ENCODE results near the gene FCGBP.
A peak's percentile ranks its signal among the peaks of the same experiment; 100 is the strongest.
"Not testable (repeated sequence)": the region's sequence is repeated elsewhere in the genome, so short reads cannot be mapped to it uniquely, and the experiment has no call there.

Gene FCGBP

DNA sequence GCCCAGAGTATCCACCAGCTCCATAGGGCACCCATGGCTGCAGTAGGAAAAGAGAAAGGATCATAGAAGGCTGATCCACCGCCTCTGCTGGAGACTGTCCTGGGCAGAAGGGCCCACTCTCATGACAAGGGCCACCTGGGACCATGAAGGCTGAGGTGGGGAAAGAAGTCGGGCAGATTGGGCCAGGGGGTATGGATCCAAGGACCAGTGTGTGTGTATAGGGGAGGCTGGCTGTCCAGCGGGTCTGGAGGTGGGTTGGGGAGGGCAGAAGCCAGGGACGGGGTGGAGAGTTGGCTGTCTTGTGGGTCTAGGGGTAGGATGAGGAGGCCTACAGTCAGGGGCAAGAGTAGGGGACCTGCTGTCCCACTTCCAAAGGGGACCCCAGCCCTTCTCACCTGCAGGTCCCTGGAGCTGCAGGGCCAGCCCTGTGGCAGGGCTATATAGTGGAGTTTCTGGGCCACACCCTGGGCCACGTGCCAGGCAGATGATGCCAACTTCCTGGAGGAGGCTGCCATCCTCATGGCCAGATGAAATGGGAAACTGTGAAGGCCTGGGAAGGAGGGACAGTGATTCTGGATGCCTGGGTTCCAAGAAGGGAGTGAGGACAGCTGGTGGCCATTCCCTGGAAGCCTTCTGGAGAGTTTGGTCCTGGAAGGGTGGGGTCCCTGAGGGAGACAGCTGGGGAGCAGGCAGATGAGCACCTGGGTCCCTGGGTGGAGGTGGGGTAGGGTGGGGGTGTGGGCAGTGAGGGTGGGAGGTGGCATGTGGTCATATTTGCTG lies at the start of gene FCGBP:
FCGBP (minus strand) TSS at position 51 of the 780 bp plus-strand sequence.
- no peak for DNase-seq

DNA sequence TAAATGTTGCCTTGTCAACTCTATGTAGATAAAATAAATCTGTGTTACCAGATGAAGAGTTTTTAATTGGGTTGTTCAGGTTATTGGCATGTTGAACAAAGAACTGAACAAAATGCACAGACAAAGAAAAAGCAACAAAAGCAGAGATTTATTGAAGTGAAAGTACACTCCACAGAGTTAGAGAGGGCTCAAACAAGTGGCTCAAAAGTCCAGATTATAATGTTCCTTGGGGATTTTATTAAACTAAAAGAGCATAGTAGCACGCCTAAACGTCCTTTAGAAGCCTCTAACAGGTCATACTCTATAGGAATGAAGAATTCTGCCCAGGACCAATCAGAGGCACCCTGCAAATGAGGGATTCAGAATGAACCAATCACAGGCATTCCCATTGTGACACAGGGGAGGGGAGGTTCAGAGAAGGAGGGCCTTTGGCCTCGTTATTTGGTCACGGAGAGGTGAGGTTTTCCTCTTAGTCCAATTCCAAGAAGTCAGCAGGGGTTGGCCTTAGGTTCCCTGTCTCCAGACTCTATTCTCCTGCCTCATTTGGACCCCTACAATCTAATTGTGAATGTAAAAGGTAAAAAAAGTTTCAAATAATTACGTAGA lies 49.4 kb upstream of the FCGBP start:
- no peak for DNase-seq

DNA sequence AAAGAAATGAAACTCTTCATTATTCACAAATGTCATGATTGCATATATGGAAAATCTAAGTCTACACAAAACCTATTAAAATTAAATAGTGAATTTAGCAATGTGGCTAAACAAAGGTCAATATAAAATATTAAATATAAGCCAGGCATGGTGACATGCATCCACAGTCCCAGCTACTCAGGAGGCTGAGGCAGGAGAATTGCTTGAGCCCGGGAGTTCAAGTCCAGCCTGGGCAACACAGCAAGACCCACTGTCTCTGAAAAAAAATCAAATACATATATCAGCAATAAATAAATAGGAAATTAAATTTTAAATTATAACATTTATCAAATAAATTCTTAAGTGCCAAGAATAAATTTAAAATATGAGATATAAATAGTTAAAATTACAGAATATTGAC lies 48.4 kb upstream of the FCGBP start:
- DNase-seq = no peak

DNA sequence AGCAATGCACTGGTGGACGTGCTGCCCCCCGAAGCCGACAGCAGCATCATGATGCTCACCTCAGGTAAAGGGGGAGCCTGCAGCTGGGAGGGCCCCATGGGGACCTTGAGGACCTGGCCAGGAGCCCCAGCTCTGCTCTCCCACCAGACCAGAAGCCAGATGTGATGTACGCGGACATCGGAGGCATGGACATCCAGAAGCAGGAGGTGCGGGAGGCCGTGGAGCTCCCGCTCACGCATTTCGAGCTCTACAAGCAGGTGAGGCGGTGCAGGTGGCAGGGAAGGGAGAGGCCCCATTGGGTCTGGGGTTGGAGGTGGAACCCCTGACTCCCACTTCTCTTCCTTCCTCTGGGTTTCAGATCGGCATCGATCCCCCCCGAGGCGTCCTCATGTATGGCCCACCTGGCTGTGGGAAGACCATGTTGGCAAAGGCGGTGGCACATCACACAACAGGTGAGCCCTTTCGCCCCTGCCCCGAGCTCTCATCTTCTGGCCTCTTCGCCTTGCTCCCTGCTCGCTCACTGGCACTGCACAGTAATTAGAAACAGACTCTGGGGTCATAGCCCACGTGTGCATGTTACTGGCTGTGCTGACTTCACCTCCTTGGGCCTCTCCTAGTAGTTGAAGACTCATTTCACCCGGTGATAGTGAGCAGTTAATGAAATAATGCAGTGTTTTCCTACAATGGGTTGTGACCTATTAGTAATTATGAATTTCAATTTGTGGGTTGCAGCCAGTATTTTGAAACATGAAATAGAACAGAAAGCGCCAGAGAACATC lies 40.1 kb upstream of the FCGBP start:
- DNase-seq = no peak

DNA sequence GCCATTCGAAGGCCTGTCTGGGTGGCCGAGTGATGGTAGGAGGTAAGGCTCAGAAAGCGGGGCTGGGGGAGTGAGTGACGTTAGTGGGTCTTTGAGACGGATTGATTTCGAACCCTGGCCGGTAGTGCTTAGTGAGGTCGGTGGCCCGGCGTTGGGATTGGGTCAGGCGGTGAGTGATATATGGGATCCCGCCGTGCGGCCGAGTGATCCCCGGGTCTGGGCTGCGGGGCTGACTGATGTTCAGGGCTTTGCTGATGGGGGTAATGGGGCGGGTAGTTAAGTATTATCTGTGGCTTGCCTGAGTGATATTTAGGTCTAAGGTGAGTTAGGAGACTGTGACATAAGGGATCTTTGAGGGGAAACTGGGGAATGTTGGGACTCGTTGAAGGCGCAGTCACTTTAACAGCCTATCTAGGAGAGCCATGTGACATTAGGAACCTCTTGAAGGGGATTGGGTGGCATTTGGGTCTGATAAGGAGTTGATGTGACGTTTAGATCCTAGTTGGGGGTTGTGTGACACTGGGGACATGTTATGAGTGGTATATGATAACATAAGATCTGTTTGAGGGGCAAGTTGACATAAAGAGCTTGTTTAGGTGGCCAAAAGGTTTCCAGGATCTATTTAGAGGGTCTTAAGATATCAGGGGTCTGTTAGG lies 37.1 kb upstream of the FCGBP start:
- DNase-seq = no peak

DNA sequence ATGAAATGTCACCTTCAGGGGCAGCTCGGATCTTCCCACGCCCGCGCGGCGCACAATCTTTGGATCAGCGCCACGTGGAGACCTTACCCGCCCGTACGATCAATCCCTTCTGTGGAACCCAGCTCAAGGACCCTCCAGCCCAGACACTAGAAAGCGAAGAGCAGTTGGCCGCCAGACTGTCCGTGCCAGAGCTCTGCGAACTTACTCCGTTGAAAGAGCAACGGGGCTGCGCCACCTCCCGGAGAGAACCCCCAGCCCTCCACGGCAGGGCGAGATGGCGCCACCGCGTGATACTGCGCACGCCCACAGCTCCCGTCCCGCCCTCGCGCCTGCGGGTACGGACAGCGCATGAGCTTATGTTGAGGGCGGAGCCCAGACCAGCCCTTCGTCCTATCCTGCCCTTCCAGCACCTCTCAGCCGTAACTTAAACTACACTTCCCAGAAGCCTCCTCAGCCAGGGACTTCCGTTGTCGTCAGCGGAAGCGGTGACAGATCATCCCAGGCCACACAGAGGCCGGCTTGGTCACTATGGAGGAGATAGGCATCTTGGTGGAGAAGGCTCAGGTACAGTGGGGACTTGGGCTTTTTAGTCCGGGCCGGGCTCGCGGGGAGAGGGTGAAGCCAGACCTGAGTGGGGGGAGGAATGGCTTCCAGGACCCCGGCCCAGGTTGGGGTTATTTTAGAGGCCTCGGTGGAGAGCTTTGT lies 36.4 kb upstream of the FCGBP start, which contains the start of gene PSMC4:
PSMC4 (plus strand) TSS at position 491 of the 705 bp plus-strand sequence; CDS start at position 529, 38 bp downstream.
- DNase-seq = peak; percentile 96

DNA sequence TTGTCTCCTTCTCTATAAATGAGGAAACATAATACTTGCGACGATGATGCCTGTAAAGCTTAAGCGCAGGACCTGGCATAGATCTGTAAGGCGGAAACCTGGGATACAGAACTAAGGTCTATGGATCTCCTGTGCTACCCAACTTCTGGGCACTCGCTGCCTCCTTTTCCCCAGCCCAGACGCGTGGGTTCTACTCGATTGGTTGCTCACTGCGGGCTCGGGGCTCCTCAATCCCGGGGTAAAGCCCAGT lies 35.9 kb upstream of the FCGBP start:
- peak; percentile 36 for DNase-seq

DNA sequence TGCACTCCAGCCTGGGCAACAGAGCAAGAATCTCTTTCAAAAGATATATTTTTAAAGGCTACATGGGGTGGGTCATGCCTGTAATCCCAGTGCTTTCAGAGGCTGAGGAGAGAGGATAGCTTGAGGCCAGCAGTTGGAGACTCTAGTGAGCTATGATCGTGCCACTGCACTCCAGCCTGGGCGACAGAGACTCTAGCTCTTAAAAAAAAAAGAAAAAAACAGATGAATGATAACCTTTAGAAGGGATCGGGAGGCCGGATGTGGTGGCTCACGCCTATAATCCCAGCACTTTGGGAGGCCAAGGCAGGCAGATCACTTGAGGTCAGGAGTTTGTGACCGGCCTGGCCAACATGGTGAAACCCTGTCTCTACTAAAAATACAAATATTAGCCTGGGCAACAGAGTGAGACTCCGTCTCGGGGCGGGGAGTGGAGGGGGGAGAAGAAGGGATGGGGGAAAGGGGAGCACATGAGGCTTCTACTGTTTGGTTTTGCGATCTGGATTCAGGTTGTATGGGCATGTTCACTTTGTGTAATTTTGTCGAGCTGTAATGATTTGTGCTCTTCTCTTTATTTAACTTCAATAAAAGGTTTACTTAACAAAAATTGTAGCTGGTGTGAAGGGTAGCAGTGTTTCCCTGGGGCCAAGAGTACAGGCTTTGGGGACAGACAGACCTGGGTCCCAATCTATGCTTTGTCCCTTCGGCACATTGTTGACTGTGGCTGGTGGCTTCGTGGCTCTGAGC lies 35.4 kb upstream of the FCGBP start:
- DNase-seq = no peak

DNA sequence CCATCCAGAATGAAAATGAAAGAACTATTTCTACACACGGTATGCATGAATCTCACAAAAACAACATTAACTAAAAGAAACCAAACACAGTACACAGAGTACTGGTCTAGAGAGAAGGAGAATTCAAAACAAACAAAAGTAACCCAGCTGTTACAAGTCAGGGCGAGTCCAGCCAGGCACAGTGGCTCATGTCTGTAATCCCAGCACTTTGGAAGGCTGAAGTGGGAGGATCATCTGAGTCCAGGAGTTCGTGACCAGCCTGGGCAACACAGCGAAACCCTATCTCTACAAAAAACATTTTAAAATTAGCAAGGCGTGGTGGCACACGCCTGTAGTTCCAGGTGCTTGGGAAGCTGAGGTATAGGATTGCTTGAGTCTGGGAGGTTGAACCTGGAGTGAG lies 34.8 kb upstream of the FCGBP start:
- DNase-seq = no peak

DNA sequence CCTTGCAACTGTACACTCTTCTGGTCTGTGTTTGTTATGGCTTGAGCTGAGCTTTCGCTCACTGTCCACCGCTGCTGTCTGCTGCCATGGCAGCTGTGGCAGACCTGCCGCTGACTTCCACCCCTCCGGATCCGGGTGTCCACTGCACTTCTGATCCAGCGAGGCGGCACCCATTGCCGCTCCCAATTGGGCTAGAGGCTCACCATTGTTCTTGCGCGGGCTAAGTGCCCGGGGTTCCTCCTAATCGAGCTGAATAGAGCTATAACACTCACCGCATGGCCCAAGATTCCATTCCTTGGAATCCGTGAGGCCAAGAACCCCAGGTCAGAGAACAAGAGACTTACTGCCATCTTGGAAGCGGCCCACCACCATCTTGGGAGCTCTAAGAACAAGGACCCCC lies 34.4 kb upstream of the FCGBP start:
- no peak for DNase-seq

DNA sequence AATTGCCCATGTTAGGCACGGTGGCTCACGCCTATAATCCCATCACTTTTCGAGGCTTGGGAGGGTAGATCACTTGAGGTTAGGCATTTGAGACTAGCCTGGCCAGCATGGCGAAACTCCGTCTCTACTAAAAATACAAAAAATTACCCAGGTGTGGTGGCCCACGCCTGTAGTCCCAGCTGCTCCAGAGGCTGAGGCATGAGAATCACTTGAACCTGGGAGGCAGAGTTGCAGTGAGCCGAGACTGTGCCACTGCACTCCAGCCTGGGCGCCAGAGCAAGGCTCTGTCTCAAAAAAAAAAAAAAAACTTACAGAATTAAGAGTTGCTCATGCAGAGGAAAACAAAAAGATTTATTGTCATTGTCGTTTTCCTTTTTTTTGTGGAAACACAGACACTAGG lies 33.1 kb upstream of the FCGBP start:
- no peak for DNase-seq

DNA sequence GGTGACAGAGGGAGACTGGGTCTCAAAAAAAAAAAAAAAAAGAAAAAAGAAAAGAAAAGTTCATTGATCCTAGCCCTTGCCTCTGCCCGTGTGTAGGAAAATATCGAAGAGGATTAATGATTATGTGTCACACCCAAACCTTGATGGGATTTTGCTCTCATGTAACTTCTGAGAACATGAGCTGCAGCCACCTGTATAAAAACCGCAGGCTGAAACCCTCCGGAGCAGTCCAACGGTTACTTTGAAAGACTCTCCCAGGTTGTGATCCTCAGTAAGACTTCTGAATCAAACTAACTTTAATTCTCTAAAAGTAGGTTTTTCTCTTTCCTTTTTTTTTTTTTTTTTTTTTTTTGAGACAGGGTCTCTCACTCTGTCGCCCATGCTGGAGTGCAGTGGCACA lies 32.2 kb upstream of the FCGBP start:
- no peak for DNase-seq

DNA sequence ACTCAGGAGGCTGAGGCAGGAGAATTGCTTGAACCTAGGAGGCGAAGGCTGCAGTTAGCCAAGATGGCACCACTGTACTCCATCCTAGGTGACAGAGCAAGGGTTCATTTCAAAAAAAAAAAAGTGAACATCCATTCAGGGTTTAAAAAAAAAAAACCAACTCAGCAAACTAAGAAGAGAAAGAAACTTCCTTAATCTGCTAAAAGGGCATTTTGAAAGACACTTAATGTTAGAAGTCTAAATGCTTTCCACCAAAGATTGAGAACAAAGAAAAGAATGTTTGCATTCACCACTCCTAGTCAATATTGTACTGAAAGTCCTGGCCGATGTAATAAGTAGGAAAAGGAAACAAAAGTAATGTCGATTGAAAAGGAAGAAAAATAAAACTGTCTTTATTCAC lies 29.5 kb upstream of the FCGBP start:
- DNase-seq = no peak

DNA sequence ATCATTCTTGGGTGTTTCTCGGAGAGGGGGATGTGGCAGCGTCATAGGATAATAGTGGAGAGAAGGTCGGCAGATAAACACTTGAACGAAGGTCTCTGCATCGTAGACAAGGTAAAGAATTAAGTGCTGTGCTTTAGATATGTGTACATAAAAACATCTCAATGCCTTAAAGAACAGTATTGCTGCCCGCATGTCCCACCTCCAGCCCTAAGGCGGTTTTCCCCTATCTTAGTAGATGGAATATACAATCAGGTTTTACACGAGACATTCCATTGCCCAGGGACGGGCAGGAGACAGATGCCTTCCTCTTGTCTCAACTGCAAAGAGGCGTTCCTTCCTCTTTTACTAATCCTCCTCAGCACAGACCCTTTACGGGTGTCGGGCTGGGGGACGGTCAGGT lies 25.0 kb upstream of the FCGBP start:
- not testable (repeated sequence) for DNase-seq

DNA sequence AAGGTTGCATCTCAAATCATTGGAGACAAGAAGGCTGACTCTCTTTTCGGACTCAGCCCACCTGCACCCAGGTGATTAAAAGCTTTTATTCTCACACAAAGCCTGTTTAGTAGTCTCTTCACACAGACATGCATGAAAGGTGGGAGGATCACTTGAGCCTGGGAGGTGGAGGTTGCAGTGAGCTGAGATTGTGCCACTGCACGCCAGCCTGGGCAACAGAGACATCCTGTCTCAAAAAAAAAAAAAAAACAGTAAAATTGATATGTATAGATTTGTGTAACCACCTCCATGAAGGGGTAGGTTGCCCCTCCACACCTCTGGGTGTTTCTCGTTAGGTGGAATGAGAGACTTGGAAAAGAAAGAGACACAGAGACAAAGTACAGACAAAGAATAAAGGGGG lies 24.5 kb upstream of the FCGBP start:
- DNase-seq = not testable (repeated sequence)

DNA sequence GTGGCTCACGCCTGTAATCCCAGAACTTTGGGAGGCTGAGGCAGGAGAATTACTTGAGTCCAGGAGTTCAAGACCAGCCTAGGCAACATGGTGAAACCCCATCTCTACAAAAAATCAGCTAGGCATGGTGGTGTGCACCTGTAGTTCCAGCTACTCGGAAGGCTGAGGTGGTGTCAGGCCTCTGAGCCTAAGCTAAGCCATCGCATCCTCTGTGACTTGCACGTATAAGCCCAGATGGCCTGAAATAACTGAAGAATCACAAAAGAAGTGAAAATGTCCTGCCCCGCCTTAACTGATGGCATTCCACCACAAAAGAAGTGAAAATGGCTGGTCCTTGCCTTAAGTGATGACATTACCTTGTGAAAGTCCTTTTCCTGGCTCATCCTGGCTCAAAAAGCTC lies 23.5 kb upstream of the FCGBP start:
- not testable (repeated sequence) for DNase-seq

DNA sequence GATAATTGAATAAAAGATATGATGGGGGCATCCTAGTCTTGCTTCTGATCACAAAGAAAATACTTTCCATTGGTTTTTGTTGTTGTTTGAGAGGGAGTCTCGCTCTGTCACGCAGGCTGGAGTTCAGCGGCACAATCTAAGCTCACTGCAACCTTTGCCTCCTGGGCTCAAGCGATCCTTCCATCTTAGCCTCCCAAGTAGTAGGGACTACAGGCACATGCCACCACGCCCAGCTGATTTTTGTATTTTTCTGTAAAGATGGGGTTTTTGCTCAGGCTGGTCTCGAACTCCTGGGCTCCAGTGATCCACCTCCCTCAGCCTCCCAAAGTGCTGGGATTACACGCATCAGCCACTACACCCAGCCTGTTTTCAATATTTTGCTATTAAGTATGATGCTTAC lies 19.5 kb upstream of the FCGBP start:
- no peak for DNase-seq

DNA sequence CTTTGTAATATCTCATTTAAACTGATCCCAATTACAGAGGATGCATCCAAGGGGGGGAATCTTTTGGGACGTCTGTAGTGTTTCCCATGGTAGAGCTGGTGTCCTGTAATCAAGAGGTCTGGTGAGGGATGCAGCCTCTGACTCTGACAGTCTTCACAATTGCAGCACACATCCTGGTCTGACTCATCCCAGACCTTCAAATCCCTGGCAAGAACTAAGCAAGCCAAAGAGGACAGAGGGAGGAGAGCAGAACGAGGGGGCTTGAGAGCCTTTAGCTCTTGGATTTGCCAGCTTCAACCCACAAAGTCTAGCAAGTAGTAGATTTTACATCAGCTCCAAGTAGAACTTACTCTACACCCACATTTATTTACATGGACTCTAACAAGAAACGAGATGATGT lies 17.3 kb upstream of the FCGBP start:
- no peak for DNase-seq

DNA sequence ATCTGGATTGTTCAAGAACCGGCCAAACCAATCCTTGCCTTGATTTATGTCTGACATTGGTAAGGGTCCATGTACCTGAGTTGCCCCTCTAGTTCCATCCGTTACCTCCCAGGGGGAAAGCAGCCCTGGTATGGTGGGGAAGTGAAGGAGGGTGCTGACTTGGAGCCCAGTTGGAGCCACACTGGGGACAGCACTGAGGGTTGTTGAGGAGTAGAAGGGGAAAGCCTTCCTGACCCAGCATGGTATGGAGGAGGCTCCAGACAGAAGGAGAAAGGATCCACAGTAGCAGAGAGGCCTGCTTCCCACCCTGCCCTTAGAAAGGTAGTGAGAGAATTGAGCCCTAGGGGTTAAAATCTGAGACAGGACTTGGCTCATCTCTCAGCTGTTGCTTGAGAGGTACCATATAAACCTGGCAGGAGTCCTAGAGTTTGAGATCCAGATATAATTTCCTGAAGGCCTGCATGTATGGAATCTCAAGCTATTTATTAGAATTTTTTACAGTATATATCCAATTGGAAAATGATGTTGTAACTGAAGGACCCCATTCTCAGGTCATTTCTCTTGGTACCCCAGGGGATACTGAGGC lies 16.7 kb upstream of the FCGBP start:
- no peak for DNase-seq

DNA sequence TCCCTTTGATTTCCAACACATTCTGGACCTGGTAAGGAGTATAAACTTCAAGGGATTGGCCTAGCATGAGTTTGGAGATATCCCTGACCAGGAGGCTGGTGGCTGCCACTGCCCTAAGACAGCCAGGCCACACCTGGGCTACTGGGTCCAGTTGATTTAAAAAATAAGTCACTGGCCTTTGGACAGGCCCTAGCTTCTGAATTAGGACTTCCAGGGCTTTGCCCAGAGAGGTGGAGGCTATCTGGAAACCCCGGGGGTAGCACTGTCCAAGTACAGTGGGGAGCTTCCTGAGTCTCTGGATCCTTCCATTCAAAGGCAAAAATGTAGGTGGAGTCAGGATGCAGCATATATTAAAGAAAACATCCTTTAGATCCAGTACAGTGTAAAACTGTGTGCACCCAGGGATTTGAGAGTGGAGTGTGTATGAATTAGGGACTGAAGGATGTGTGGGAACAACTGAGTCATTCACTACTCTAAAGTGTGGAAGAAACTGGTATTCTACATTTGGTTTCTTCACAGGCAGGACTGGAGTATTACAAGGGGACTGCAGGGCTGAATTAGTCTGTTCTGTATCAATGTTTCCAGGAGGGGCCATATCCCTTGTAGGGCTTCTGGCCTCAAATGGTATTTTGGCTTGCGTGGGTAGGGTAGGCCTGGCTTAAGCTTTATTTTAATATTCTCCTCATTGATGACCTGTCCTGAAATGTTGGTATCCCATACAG lies 14.8 kb upstream of the FCGBP start:
- no peak for DNase-seq

DNA sequence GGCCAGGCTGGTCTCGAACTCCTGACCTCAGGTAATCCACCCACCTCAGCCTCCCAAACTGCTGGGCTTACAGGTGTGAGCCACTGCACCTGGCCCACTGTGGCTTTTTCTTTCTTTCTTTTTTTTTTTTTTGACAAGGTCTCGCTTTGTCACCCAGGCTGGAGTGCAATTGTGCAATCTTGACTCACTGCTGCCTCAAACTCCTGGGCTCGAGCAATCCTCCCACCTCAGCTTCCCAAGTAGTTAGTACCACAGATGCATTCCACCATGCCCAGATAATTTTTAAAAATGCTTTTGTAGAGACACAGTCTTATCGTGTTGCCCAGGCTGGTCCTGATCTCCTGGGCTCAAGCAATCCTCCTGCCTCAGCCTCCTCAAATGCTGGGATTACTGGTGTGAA lies 12.1 kb upstream of the FCGBP start:
- no peak for DNase-seq

Measured in GF-D8 (cell line).